Skeletal muscle cell (primary cell): ENCODE results near the gene SPATA2.

Experiments
- DNase-seq: peaks from one replicate; pipeline ENCODE4 v3.0.0-alpha.2; 2010; ENCODE audit warnings: low read depth
- H3K4me3 ChIP-seq: 2 replicates; pipeline ENCODE4 v1.5.1; 2011; ENCODE audit warnings: low read depth, mild to moderate bottlenecking, control low read depth, low read length, moderate library complexity

The SPATA2 gene

DNA sequence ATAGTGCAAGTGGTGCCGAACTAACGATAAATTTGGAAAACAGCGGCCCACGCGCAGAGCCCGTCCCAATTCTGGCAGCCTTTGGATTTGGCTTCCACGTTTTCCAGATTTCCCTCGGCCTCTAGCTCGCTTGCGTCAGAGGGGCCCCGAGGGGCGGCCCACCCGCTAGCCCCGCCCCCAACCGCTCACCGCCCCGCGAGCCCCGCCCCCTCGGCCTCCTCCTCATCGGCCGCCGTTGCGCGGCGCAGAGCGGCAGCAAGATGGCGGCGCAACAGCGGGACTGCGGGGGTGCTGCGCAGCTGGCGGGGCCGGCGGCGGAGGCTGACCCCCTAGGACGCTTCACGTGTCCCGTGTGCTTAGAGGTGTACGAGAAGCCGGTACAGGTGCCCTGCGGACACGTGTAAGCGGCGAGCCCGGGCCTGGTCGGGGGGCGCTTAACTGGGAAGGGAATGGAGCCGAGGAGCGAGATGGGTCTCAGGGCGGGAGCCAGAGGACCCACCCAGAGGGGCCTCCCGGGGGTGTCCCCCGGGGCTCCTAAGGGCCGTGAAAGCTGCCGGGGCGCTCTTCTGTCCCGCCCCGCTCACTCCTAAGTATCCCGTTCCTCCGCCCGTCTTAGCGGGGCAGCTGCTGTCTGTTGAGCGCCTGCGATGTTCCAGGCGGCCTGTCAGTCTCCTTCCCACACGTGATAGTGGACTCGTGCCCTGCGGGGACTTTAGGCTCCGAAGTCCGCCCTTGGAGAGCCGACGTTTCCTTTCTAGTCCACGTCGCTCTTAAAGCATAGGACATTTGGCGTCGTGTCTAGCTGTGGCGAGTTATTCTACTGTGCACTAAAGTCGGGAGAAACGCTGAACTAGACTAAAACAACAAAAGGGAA is 21.1 kb upstream of the SPATA2 start, which contains the start of gene RNF114:
RNF114 (plus strand) TSS at position 245 of the 874 bp plus-strand sequence; CDS start at position 261, 16 bp downstream.
- DNase-seq = peak; percentile 49
- peak within 1 kb of the TSS; percentile 69 for H3K4me3 ChIP-seq

GRCh38 chr20:49935746-49936152 is 20.4 kb upstream of the SPATA2 start:
- peak overlapping the region; percentile 69 for H3K4me3 ChIP-seq
- no peak for DNase-seq

- DNase-seq = no peak
- no peak overlapping the region for H3K4me3 ChIP-seq
Measured at GRCh38 chr20:49929142-49929494, 13.8 kb upstream of the SPATA2 start.

DNA sequence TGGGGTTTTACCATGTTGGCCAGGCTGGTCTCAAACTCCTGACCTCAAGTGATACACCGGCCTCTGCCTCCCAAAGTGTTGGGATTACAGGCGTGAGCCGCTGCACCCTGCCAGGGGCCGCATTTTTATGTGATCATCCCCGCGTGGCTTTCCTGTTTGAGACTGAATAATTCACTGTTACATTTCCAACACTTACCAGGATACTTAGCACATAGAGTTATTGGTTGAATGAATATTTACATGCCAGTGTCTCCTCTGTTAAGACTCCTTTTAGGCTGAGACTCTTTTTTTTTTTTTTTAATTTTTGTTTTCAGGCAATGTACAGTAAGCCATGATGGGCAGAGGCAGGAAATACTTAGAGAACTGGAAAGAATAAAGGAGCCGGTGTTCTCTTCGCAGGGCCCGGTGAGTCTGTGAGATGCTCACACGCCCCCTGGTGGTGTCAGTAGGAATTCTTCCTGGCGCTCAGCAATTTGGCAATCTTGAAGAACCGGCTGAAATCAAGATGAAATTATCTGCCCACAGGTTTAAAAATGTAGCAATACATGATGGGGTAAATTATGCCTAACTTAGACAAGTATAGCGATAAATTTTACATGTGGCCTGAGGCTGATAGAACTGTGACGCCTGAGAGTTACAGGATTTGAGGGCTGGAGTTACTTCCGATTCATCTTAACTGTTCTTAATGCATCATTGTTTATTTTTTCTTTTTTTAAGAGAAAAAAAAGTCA is 13.2 kb upstream of the SPATA2 start:
- peak; percentile 53 for DNase-seq
- no peak overlapping the region for H3K4me3 ChIP-seq

- DNase-seq = no peak
- H3K4me3 ChIP-seq = no peak overlapping the region
Measured at GRCh38 chr20:49925901-49926454, 10.6 kb upstream of the SPATA2 start.

DNA sequence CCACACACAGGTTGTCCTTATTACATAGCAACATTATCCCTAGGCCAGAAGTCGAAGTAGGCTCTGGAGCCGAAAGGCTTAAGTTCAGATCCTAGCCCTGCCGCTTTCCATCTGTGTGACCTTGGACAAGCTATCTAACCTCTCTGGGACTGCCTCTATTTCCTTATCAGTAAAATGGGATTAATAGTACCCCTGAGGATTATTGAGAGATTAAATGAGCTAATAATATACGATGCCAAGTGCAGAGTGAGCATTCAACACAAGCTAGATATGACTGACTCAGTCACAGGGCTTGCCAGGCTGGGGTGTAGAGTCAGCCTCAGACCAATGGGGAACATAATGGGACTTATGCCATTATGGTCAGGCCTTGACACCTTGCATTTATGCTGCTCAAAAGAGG is 8.9 kb upstream of the SPATA2 start:
- DNase-seq = no peak
- no peak overlapping the region for H3K4me3 ChIP-seq

- DNase-seq = no peak
- H3K4me3 ChIP-seq = no peak overlapping the region
Measured at GRCh38 chr20:49919461-49919860, 4.1 kb upstream of the SPATA2 start.

DNA sequence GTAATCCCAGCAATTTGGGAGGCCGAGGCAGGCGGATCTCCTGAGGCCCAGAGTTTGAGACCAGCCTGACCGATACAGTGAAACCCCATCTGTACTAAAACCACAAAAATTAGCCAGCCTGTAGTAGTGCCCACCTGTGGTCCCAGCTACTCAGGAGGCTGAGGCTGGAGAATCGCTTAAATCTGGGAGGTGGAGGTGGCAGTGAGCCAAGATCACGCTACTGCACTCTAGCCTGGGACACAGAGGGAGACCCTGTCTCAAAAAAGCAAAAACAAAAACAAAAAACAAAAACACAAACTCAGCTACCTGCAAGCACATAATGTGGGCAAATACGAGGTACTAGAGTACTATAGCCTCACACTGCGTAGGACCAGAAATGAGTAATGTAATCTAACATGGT is 3.7 kb upstream of the SPATA2 start:
- H3K4me3 ChIP-seq = no peak overlapping the region
- DNase-seq = no peak

DNA sequence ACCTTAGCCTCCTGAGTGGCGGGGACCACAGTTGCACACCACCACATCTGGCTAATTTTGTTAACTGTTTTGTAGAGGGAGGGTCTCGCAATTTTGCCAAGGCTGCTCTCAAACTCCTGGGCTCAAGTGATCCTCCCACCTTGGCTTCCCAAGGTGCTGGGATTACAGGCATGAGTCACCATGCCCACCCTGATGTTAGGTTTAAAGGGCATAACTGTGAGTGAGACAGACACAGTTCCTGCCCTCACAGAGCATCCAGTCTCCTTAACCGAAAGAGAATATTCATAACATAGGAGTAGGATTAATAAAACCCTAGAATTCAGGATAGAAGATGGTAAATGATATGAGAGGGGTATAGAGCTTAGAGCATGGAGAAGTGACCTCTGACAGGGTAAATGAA is 3.1 kb upstream of the SPATA2 start:
- no peak overlapping the region for H3K4me3 ChIP-seq

DNA sequence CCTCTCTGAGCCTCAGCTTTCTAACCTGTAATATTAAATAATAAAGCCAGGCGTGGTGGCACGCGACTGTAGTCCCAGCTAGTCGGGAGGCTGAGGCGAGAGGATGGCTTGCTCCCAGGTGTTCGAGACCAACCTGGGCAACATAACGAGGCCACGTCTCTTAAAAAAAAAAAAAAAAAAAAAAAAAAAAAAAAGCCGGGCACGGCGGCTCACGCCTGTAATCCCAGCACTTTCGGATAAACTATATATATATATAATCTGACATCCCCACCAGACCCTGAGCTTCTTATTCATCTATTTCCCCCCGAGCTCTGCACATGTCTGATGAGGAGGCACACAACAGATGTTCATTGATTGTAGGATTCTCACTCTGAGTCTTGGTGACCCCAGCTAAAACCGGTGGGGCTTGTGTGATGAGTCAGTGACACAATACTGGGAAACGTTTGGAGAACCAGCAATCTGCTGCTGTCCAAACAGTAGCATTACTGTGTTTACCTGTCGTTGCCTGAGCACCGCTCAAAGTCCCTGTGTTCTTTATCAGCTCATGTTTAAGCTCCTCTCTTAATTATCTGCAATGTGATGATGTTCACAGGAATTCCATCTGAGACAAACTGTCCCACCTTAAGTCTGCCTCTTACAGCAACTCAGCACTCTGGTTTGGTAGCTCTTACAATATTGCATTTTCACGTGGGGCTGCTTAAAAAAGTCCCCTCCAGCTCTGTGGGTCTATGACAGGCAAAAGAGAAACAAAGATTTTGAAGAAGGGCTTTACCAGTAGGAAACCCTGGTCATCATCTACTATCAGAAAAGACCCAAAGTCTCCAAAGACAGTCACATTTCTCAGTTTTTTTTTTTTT is 1.0 kb upstream of the SPATA2 start:
- no peak for DNase-seq
- peak overlapping the region; percentile 62 for H3K4me3 ChIP-seq

More for the DNA sequence above, 3.1 kb upstream of the SPATA2 start:
- DNase-seq = no peak

DNA sequence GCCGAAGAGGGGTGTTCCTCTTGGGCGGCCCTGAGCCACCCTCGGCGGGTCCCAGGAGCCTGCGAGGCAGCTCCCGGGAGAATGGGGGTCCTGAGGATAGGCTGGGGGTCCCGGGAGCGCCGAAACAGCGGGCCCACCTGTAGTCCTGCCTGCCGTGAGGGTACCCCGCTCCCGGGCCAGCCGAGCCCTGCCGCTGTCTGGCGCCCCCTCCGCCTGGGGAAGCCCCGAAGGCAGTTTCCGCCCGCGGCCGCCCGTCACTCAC is 280 bp downstream of the SPATA2 start:
- peak overlapping the region; percentile 62 for H3K4me3 ChIP-seq
- no peak for DNase-seq

GRCh38 chr20:49914310-49915117 is 815 bp downstream of the SPATA2 start:
- peak overlapping the region; percentile 62 for H3K4me3 ChIP-seq
- no peak for DNase-seq

DNA sequence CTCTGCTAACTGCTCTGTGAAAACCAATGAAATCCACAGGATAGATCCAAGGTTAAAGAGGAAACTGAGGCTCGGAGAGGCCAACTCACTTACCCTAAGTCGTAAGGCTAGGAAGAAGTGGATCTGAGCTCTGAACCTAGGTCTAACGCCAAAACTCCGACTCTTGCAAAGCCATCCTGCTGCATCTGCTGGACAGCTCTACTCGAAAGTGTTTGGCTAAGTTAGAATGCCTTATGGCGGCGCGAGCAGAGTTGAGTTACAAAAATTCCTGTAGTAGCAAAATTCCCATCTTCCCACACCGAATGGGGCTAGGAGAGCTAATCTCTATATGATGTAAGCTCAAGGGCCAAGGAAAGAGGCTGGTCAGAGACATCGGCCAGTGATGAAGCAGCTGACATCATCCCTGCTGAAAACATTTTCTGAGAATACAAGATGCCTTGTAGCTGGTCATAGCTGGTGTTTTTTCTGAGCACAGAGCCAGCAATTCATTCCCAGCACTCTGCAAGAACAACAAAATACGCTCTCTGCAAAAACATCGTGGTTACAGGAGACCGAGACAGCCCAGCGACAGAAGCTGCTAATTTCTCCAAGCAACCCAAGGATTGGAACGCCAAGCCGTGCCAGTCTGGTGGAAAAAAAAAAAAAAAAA is 1.8 kb downstream of the SPATA2 start:
- no peak overlapping the region for H3K4me3 ChIP-seq
- DNase-seq = no peak

- DNase-seq = no peak
- H3K4me3 ChIP-seq = no peak overlapping the region
Measured at GRCh38 chr20:49910340-49910706, 5.0 kb downstream of the SPATA2 start.

DNA sequence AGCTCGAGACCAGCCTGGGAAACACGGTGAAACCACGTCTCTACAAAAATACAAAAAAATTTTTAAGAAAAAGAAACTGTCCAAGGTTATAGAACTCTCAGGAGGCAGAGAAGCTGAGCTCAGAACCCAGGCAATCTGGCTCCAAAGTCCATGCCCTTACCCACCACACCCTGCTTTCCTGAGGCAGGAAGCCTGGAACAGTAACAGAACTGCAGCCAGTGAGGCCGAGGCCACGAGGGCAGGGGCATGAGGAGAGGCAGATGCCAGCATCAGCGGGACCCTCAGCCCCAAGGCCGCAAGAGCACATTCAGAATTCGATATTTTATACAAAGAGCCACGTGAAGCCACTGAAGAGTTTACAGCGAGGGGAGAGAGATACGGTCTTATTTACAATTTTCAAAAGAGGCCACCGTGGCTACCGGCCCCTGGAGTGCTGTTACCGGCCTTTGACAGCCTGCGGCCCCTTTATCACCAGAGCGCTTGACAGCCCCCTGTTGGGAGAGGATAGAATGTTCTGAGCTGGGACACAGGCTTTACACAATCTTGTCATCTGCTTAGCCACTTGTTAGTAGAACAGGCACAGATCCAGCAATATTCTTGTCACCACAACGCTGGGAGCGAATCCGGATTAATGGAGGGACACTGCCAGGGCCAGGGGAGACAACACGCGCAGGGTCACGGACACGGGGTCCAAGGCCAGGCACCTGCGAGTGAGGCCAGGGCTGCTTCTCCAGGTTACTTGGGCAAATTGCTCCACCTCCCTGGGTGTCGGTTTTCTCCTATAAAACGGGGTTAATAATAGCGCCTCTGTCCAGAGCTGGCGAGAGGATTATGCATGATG is 5.6 kb downstream of the SPATA2 start:
- H3K4me3 ChIP-seq = no peak overlapping the region
- DNase-seq = no peak

DNA sequence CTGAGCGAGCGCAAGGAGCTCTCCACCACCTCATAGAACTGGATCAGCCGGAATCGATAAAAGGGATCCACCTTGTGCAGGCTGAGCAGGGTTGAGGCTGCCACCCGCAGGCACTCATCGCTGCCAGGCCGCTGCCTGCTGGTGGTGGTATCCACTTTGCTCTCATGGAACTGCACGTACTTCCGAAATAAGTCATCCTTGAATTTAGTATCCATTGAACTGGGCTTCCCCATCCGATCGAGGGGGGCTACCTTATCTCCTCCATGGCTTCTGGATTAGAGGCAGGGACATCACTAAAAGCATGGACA is 7.1 kb downstream of the SPATA2 start:
- DNase-seq = no peak
- no peak overlapping the region for H3K4me3 ChIP-seq

DNA sequence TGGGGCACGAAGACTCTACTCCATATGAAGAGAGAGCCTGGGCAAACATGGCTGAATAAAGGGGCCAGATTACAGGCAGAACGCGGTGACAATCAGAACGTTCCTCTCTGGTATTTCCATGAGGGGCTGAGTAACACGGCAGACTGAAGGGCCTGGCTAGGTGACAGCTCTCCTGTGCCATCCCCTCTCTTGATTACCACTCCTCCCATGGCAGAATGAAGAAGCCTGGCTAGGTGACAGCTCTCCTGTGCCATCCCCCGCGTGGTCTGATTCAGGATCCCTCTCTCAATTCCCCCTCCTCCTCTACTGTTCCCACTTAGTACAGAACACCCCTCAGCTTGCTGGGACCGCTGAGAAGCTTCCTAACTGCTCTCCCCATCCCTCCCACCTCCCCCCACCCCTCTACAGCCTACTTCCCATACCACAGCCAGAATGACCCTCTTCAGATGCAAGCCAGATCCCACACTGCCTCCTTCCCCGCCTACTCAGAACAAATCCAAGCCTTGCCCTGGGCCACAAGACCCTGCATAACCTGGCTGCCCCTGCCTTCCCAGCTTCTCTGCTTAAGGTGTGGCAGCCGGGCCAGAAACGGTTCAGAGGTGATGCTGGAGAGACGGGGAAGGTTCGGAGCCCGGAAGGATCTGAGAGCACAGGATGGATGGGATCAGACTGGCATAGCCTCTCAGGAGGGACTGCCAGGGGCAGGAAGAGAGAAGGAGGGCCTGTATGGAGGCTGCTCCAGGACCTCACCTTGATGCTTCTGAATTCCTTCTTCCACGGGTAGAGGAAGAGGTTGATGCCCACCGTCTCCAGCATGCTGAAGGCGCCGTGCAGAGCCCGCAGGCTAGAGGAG is 7.7 kb downstream of the SPATA2 start:
- no peak for DNase-seq
- no peak overlapping the region for H3K4me3 ChIP-seq
